Anterior cingulate cortex (tissue), 58 donors: ENCODE data around the gene KCNMA1.
A peak's percentile ranks its signal among the peaks of the same experiment; 100 is the strongest.
"Not testable (repeated sequence)": the region's sequence is repeated elsewhere in the genome, so short reads cannot be mapped to it uniquely, and the experiment has no call there.

Experiments
- DNase-seq, 58 donors: peaks; one replicate each; lab custom pipeline; 2025; lab: John Stamatoyannopoulos, UW

Gene KCNMA1

DNA sequence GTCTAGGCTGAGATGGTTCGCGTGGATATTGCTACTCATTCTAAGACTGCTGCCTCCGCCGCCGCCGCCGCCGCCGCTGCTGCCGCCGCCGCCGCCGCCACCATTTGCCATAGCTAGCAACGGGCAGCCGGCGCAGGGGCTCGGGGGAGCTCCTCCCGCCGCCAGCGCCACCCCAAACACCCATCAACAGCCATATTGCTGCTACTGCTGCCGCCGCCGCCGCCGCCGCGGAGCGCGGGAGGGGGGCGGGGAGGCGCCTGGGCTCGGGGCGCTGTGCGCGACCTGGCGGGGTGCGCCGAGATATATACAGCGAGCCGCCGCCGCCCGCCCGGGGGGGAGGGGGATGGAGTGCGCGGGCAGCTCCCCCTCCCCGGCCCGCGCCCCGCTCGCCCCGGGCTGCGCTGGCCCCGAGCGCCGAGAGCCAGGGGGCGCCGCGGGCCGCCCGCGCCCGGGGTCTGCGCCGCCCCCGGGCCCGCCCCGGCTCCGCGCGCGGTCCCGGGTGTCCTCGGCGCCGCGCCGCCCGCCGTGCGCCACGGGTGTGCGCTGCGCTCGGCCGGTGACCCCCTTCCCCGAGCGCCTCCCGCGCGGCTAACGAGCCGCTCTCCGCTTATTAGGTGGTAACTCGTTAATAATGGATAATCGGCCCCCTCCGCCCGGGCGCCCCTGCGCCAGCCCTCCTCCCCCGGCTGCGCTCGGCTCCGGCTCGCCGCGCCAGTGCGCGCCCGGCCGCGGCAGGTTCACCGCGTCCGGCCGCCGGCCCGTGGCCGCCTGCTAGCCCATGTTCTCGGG, at the start of gene KCNMA1:
Gene KCNMA1, minus strand, starts transcription at position 277 of the 789 bp plus-strand sequence.
- DNase-seq, result peak in 41 of 58 donors; percentile 14 to 76 (median 43)

DNA sequence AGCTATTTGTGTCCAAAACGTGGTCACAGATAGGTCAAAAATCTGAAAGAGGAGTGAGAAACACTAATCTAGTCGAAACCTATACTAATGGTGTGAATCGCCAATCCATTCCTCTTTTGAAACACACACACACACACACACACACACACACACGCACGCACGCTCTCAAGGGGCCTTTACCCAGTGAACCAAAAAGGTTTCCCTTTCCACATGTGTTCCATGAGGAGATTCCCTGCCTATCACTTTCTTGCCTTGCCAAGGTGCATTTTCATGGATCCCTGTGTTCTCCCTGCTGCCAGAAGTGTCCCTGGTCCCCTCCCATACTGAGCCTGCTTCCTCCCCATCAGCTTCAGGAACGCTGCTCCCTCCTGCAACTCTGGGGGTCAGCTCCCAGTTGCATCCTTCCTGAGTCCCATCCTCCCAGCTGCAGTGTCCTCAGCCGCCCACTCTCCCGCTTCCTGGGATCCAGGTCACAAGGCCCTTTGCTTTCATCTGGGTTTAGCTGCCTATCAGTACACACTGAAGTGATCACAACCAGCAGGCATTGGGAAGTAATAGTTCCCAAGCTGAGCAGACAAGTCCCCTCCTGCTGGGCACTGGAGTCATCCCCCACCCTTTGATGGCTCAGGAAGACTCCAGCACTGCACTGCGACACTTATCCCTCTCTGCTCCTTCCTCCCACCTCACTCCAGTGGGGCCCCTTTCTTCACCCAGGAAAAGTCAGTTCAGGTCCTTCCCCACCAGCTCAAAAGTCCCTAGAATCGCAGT, 49.2 kb upstream of the KCNMA1 start:
- DNase-seq, result no peak

DNA sequence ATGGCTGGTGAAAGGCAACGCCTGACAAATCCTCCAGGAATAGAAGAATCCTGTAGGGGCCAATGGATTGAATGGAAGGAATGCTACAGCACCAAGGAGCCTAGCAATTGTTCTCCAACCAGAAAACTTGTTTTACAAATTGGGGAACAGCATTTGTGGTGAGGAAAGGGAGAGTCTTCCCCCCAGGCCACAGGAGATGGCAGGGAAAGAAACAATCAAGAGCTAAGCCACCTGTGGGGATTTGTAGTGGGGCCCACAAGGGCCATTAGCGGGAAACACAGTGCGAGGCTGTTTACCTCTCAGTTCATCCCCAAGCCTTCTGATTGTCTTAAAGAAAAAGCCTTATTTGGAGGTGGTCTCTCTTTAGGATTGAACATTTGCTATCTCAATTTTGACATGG, 48.5 kb upstream of the KCNMA1 start:
- DNase-seq, result no peak

DNA sequence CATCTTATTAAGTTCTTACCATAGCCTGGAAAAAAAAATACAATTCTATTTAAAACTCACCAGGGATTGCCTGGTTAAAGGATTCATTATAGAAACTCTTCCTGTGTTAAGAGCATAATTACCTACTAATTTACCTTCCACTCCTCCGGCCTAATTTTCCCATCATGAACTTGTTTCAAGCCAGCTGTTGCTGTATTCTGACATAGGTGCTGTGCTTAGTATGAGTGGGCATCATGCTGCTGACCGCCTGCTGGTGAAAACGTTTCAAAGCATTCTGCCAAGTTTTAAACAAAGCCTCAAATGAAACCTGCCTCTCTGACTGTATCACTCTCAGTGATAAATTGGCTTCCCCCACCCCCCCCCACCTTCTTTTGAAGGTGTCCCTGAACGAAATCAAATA, 47.8 kb upstream of the KCNMA1 start:
- no peak for DNase-seq

DNA sequence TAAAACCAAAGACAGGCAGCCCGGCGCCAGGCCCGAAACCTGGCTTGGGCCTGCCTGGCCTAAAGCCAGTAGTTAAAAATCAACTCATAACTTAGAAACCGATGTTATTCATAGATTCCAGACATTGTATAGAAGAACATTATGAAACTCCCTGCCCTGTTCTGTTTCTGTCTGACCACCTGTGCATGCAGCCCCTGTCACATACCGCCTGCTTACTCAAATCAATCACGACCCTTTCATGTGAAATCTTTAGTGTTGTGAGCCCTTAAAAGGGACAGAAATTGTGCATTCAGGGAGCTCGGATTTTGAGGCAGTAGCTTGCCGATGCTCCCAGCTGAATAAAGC, 45.5 kb upstream of the KCNMA1 start:
- not testable (repeated sequence) for DNase-seq

DNA sequence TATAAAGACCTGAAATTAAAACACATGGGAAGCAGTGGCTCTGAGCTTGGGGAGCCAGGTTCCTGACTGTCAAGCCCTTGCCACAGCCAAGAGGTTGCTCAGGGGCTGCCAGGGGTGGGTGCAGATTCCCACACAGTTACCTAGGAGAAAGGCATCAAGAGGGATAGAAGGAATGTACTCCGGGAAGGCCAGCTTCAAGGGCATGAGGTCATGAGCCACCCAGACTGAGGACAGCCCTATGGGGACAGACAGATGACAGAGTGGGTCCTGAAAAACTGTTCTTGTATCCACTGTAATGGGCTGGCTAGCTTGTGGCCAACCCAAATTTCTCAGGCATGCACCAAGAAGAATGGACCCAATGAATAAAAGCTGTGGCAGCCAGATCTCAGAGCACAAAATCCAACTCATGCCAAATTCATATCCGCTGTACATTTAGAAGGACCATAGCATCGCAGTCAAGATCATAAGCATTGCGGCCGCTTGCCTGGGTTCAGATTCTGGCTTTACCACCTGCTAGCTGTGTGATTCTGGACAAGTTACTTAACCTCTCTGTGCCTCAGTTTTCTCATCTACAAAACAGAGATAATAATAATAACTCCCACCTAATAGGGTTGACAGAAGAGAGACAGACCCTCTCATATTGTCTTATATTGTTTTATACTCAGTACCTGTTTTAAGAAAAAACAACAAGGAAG, 44.9 kb upstream of the KCNMA1 start:
- no peak for DNase-seq

DNA sequence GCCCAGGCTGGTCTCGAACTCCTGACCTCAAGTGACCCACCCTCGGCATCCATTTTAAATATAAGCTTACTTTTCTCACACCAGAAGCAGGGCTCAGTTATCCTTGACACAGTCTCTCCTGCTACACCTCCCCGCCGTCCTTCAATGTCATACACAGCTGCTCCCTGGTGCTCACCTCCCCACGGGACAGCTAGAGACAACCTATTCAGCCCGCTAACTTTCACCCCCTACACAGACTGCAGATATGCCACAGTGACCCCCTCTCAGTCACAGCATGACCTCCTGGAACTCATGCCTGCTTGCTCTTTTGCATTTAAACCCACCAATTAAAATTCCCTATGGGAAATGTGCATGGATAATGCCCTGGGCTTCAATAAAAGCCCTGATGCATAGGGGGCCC, 44.2 kb upstream of the KCNMA1 start:
- DNase-seq, result no peak

DNA sequence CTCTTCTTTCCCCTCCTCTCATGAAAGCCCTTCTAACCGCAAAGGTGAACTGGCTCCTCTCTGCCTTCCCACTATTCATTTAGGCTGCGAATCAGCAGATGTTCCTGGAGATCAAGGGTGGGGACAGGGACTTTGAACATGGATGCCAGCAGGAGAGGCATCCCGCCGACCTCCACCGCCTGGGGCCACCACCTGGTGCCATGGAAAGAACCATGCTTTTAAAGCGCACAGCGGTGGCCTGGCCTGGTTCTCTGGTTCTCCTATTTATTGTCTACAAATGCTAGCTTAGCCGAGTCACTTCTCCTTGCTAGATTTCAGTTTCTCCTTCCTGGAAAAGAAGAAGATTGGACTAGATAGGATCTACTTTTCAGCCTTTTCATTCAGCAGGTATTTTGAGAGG, 43.2 kb upstream of the KCNMA1 start:
- DNase-seq, result no peak

DNA sequence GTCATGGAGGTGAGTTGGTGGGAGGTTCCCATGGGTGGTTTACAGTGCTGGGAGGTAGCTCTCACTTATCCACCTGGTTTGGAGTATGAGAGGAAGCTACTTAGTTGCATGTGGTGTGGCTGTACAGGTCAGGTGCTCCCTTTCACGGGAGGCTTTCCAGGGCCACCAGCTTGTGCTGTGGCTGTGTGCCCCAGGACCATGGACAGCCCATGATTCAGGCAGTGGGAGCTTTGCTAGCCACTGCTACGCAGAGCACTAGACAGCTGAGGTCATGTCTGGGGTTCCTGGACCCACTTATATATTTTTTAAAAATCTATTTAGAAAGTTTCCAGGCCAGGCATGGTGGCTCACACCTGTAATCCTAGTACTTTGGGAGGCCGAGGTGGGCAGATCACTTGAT, 42.5 kb upstream of the KCNMA1 start:
- DNase-seq, result no peak

DNA sequence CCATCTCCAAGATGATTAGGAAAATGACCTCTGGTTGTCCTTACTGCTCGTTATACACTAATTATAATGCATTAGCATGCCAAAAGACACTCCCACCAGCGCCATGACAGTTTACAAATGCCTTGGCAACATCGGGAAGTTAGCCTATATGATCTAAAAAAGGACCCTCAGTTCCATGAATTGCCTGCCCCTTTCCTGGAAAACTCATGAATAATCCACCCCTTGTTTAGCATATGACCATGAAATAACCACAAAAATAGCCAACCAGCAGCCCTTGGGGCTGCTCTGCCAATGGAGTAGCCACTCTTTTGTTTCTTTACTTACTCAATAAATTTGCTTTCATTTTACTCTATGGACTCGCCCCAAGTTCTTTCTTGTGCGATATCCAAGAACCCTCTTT, 41.6 kb upstream of the KCNMA1 start:
- DNase-seq, result no peak

DNA sequence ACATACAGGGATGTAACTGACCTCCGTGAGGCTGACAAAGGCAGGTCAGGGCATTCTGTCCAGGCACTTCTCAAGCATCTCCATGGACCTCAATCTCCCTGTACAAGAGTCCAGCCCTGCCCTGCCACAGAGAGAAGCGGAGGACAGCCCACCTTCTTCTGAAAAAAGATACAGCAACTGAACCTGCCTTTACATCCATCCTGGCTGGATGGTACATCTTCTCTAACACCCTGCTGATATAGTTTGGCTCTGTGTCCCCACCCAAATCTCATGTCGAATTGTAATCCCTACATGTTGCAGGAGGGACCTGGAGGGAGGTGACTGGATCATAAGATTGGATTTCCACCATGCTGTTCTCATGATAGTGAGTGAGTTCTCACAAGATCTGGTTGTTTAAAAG, 40.5 kb upstream of the KCNMA1 start:
- no peak for DNase-seq

DNA sequence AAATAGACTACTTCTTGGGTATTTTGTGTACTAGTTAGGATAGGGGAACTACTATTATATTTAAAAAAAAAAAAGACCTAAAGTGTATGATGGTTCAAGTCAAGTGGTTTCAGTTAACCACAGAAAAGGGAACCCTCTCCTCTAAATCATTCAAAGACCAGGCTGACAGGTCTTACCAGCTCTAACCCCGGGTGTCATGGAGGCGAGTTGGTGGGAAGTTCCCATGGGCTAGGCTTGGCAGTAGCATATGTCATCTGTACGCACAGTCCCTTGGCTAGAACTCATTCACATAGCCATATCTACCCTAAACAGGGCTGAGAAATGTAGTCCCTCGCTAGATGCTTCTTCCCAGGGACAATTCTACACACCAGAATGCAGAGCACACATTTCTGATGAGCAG, 37.7 kb upstream of the KCNMA1 start:
- DNase-seq, result no peak

DNA sequence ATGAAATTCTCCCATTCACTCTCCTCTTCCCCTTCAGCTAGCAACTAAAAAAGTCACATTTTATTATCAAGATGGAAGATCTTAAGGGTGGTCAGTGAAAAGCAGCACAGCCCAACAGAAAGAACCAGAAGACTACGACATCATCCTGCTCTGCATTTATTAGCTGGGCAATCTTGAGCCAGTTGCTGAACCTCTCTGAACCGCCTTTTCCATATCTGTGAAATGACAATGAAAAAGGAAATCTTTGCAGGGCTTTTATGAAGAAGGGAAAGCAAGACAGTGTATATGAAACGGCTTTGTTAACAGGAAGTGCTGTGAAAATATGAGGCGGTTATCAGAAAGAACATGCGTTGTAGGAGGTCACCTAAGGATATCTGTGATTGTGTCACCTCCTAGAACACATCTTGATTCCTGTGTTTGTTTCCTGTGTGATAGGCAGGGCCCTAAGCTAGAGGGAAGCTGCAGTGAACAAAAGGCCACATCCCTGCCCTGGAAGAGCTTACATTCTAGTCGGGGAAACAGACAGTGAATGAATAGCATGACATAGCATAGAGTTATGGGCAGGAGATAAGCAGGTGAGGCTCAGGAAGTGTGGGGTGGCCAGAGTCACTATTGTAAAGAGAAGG, 36.0 kb upstream of the KCNMA1 start:
- no peak for DNase-seq

DNA sequence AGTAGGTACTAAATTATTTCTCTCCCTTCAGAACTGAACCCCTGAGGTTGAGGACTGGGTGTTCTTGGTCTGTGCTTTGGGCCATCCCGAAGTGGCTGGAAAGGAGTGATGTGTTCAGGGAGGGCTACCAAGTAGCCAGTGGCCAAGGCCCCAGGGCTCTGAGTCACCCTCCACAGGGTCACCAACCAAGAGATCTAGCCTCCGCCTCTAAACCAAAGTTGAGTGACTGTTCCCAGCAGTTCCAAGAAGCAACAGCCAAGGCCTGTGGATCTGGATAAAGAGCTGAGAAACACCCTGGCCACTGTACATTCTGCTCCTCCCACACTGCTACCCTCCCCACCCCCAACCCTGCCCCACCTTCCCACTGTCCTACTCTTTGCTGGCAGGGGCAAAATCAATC, 35.5 kb upstream of the KCNMA1 start:
- DNase-seq, result no peak

DNA sequence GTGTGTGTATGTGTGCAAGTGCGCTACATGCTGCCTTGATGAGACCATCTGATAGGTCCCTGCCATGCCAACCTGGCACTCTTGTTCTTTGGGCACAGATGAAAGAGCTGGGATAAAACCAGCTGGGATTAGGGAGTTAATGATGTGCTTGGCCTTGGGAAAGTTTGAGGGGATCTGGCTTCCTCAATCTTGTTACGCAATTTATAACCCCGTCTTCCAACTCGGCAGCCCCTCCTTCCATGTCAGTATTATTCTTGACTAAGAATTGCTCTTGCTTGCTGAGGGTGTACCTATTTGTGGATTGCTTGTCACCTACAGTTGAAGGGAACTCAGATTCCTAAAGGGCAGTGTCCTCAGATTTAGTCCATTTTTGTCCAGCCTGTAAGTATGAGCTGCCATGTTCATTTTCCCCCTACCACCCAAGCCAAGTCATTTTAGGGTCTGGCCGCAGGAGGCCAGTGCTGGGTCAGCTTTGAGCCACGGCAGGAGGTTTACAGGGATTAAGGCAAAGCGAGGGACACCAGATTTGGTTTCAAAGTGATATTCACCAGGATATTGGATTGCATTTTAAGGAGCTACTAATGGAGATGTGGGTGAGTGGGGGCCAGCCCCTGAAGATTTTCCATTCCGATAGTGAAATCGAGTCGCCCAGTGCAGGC, 34.1 kb upstream of the KCNMA1 start:
- DNase-seq, result no peak

DNA sequence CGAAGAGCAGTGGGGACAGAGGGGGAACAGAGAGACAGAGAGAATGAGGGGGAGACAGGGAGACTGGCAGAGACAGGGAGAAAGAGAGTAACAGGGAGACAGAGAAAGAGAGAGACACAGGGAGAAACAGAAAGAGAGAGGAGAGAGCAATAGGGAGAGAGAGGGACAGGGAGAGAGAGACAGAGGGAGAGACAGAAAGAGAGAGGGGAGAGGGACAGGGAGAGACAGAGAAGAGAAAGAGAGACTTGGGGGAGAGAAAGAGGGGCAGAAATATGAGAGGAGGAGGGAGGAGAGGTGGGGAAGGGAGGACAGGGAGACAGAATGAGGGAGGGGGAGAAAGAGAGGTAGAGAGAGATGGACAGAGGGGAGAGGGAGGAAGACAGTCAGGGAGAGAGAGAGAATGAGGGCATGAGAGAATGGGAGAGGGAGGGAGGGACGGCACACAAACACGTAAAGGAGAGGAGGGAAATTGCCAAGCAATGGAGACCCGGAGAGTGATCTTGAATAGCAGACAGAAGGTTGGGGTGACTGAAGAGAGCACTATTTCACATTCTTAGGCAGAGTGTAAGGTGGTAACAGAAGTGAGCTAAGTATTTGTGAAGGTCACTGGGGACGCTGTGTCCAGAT, 33.3 kb upstream of the KCNMA1 start:
- DNase-seq, result no peak

DNA sequence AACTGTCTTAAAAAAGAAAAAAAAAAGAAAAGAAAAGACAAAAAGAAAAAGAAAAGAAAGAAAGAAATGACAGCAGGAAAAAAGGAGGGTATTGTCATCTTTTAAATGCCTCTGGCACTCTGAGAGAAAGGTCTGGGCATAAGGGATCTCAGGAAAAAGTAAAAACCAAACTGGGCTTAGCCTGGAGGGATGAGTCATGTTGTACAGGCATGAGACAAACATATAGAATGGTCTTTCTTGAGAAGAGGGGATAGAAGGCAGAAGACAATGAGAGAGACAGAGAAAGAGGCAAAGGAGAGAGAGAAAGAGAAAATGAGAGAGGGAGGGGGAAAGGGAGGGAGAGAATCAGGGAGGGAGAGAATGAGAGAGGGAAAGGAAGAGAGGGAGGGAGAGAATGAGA, 32.3 kb upstream of the KCNMA1 start:
- no peak for DNase-seq

DNA sequence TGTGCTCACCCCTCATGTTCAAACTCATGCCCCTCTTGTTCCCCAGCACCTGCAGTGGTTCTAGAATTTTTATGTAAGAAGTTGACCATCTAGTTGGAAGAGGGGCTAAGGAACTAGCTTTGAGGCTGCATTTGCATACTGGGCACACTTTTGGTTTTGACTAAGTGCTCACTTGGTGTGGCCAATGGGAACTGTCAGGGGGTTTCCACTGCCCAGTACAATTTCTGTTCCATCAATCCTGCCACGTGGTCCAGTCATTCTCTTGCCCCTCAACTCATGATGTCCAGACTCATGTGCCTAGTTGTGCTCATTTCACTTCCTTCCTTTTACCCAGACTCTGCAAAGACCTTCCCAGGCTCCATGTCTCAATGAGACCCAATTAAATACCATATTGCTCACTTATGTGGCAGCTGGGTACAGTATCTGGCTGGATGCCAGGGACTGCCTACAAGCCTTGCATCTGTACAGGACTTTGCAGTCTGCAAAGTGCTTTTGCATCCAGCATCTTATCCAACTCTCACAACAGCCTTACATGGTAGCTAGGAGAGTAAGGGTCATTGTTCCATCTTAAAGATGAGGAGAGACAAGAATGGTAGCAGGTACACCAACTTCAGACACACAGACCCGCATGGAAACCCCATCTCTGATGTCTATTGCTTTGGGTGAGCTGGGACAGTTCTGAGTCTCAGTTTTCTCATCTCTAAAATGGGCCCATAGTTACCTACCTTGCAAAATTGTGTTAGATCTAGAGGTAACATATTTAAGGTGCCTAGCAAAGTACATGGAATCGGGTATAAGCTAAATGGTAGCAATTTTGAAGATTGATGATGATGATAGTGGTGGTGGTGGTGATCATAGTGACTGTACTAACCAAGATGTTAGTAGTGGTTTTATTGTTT, 30.1 kb upstream of the KCNMA1 start:
- DNase-seq, result peak in 1 of 58 donors; percentile 7

DNA sequence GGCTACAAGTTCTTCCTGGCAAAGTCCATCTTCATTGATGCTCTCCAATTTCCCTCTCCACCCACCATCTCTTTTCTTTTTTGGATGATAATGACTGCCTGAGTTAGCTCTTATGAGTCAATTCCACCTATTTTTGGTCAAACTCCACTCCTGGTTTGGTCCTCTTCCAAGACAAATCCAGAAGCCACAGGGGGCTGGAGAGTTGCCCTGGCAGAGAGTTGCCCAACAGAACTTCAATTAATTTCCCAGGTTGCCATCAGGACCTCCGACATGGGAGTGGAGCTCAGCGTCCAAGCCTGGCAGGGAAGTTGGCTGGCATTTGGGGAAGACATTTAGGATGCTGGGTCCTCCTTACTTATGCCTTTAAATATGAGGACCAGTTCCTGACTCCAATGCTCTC, 29.2 kb upstream of the KCNMA1 start:
- DNase-seq, result no peak
